HEK293 (cell line): Measurements from ENCODE around the gene ZNF654.

Experiments
- CTCF ChIP-seq: fragments of 450-650 bp; formaldehyde crosslinking; IDR thresholded peaks from 2 replicates; pipeline ENCODE4 v1.5.1; 2016; ENCODE audit warnings: missing biosample characterization, missing genetic modification characterization
- HOXA7 ChIP-seq: sonication (generic); formaldehyde crosslinking; IDR thresholded peaks from 2 replicates; pipeline ENCODE4 v1.8.1; 2022; ENCODE audit warnings: missing genetic modification reagents, borderline replicate concordance
- SALL2 ChIP-seq: fragments of 450-650 bp; formaldehyde crosslinking; IDR thresholded peaks from 2 replicates; pipeline ENCODE4 v1.5.0; 2017; ENCODE audit warnings: missing biosample characterization, mild to moderate bottlenecking, missing genetic modification characterization, borderline replicate concordance
- TCF7L2 ChIP-seq: IDR thresholded peaks from 2 replicates; pipeline ENCODE4 v1.6.1; 2011; ENCODE audit warnings: low read depth, mild to moderate bottlenecking, inconsistent platforms, low read length, moderate library complexity, borderline replicate concordance
- YY1 ChIP-seq: fragments of 450-650 bp; formaldehyde crosslinking; IDR thresholded peaks from 2 replicates; pipeline ENCODE4 v1.5.1; 2018; ENCODE audit warnings: missing biosample characterization, missing genetic modification characterization
- ZBTB17 ChIP-seq: fragments of 450-650 bp; formaldehyde crosslinking; IDR thresholded peaks from 2 replicates; pipeline ENCODE4 v1.5.1; 2016; ENCODE audit warnings: missing biosample characterization, missing genetic modification characterization
- ZNF133 ChIP-seq: fragments of 450-650 bp; formaldehyde crosslinking; IDR thresholded peaks from 2 replicates; pipeline ENCODE4 v1.5.1; 2016; ENCODE audit warnings: missing biosample characterization, missing genetic modification characterization
- ZNF24 ChIP-seq: fragments of 450-650 bp; formaldehyde crosslinking; IDR thresholded peaks from 2 replicates; pipeline ENCODE4 v1.5.1; 2016; ENCODE audit warnings: missing biosample characterization, missing genetic modification characterization
- ZNF416 ChIP-seq: fragments of 450-650 bp; formaldehyde crosslinking; IDR thresholded peaks from 2 replicates; pipeline ENCODE4 v1.5.1; 2016; ENCODE audit warnings: missing biosample characterization, missing genetic modification characterization
- ZNF791 ChIP-seq: fragments of 450-650 bp; formaldehyde crosslinking; IDR thresholded peaks from 2 replicates; pipeline ENCODE4 v1.5.1; 2016; ENCODE audit warnings: missing biosample characterization, missing genetic modification characterization
- TF ChIP-seq, protein P1 (sequence below): fragments of 450-650 bp; formaldehyde crosslinking; IDR thresholded peaks from 2 replicates; pipeline ENCODE4 v1.5.1; 2016; ENCODE audit warnings: missing biosample characterization, missing genetic modification characterization, low read depth
- TF ChIP-seq, protein P2 (sequence below): fragments of 450-650 bp; formaldehyde crosslinking; IDR thresholded peaks from 2 replicates; pipeline ENCODE4 v1.5.1; 2016; ENCODE audit warnings: missing biosample characterization, missing genetic modification characterization, low read depth

GRCh38 chr3:88031642-88032077 is 27.4 kb upstream of the ZNF654 start:
- TF ChIP-seq, protein P1, sequence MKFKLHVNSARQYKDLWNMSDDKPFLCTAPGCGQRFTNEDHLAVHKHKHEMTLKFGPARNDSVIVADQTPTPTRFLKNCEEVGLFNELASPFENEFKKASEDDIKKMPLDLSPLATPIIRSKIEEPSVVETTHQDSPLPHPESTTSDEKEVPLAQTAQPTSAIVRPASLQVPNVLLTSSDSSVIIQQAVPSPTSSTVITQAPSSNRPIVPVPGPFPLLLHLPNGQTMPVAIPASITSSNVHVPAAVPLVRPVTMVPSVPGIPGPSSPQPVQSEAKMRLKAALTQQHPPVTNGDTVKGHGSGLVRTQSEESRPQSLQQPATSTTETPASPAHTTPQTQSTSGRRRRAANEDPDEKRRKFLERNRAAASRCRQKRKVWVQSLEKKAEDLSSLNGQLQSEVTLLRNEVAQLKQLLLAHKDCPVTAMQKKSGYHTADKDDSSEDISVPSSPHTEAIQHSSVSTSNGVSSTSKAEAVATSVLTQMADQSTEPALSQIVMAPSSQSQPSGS = no peak
- TF ChIP-seq CTCF (tag by site-specific recombination) (no peak), SALL2 (tag by site-specific recombination) (no peak), ZNF133 (no peak), HOXA7 (no peak), ZNF791 (tag by site-specific recombination) (no peak), ZNF416 (tag by site-specific recombination) (no peak), TCF7L2 (no peak), YY1 (tag by site-specific recombination) (no peak), ZNF24 (tag by site-specific recombination) (no peak), ZBTB17 (tag by site-specific recombination) (no peak)
- TF ChIP-seq, protein P2, sequence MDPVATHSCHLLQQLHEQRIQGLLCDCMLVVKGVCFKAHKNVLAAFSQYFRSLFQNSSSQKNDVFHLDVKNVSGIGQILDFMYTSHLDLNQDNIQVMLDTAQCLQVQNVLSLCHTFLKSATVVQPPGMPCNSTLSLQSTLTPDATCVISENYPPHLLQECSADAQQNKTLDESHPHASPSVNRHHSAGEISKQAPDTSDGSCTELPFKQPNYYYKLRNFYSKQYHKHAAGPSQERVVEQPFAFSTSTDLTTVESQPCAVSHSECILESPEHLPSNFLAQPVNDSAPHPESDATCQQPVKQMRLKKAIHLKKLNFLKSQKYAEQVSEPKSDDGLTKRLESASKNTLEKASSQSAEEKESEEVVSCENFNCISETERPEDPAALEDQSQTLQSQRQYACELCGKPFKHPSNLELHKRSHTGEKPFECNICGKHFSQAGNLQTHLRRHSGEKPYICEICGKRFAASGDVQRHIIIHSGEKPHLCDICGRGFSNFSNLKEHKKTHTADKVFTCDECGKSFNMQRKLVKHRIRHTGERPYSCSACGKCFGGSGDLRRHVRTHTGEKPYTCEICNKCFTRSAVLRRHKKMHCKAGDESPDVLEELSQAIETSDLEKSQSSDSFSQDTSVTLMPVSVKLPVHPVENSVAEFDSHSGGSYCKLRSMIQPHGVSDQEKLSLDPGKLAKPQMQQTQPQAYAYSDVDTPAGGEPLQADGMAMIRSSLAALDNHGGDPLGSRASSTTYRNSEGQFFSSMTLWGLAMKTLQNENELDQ (tag by site-specific recombination) = no peak
